Uterus (tissue), 4 donors: Measurements from ENCODE around the gene PRKN. TPM values are rescaled to one million over a fixed set of nuclear protein-coding genes. Genes with fewer than 3 reads are reported as not detected.

Experiments used
- DNase-seq, 2 donors: peaks; one replicate each; pipeline ENCODE4 v3.0.0-alpha.2; 2019 to 2020
- H3K27ac ChIP-seq, 2 donors: fragments of 200-600 bp; sonication (generic); 1 replicate in 1 of 2; 2 replicates in 1 of 2; pipeline ENCODE4 v1.5.1; 2016 to 2018
- H3K27me3 ChIP-seq, 2 donors: fragments of 200-600 bp; sonication (generic); one replicate each; pipeline ENCODE4 v1.5.1; 2018 to 2019; ENCODE audit warnings: control low read depth in 1 of 2
- H3K36me3 ChIP-seq, 2 donors: fragments of 200-600 bp; sonication (generic); one replicate each; pipeline ENCODE4 v1.5.1; 2019; ENCODE audit warnings: control low read depth in 1 of 2
- H3K4me1 ChIP-seq, 2 donors: fragments of 200-600 bp; sonication (generic); one replicate each; pipeline ENCODE4 v1.5.1; 2018 to 2019; ENCODE audit warnings: control low read depth in 1 of 2
- H3K4me3 ChIP-seq, 2 donors: fragments of 200-600 bp; sonication (generic); 1 replicate in 1 of 2; 2 replicates in 1 of 2; pipeline ENCODE4 v1.5.1; 2018 to 2019; ENCODE audit warnings: mild to moderate bottlenecking in 1 of 2
- H3K9me3 ChIP-seq, 2 donors: fragments of 200-600 bp; sonication (generic); one replicate each; pipeline ENCODE4 v1.5.1; 2019; ENCODE audit warnings: control low read depth in 1 of 2
- POLR2A ChIP-seq, 2 donors: fragments of 450-650 bp; IDR thresholded peaks; one replicate each; pipeline ENCODE4 v1.6.1; 2016; ENCODE audit warnings: antibody characterized with exemption in 2 of 2, mild to moderate bottlenecking in 1 of 2, moderate library complexity in 1 of 2
- intact Hi-C: fragments of 100-400 bp; cut with DNase I; formaldehyde crosslinking; loops from one replicate; pipeline ENCODE4 v1.15.1; 2023; ENCODE audit warnings: low total_unique reads
- total RNA-seq, 4 donors: library from RNA; depleted of rRNA in 3 of 4; stranded (reverse); fragments of >200 nt in 3 of 4; gene quantifications; one replicate each; pipeline versions ENCODE4 v1.1.0 to v1.2.4, GENCODE V29; 2014 to 2023
- TF ChIP-seq, protein P1 (sequence below), 4 experiments: fragments of 200-600 bp in 2 of 4; fragments of 450-650 bp in 2 of 4; sonication (generic) in 2 of 4; IDR thresholded peaks; one replicate each; pipeline ENCODE4 v1.5.1; 2016 to 2019; ENCODE audit warnings: antibody characterized with exemption in 4 of 4, mild to moderate bottlenecking in 2 of 4, moderate library complexity in 1 of 4
- donor health status: DM: yes; HTN: yes; CAD: no.

The PRKN gene
- total RNA-seq, 4 donors from 2014 or later: 10.2 to 21.3 (median 13.1) TPM

DNA sequence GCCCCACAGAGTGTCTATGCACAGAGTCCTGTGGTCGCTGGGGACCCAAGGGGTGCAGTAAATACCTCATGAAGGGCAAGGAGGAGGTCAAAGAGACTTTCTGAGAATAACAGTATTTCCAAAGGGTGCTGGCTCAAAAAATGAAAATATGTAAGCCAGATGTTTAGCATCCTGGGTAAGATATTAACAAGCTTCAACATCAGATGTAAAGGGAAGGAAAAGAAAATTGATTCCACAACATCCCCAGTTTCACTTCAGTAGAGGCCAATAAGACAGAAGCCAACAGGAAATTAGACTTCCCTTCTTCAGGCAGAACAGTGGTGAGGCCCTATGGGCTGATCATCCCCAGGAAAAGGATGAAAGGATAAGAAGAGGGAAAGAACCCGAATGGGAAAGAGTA lies 434.7 kb downstream of the PRKN start:
- intact Hi-C loops: no loop called here
- TF ChIP-seq POLR2A (IDR thresholded peaks at IDR 0.05): no peak
- TF ChIP-seq, protein P1, sequence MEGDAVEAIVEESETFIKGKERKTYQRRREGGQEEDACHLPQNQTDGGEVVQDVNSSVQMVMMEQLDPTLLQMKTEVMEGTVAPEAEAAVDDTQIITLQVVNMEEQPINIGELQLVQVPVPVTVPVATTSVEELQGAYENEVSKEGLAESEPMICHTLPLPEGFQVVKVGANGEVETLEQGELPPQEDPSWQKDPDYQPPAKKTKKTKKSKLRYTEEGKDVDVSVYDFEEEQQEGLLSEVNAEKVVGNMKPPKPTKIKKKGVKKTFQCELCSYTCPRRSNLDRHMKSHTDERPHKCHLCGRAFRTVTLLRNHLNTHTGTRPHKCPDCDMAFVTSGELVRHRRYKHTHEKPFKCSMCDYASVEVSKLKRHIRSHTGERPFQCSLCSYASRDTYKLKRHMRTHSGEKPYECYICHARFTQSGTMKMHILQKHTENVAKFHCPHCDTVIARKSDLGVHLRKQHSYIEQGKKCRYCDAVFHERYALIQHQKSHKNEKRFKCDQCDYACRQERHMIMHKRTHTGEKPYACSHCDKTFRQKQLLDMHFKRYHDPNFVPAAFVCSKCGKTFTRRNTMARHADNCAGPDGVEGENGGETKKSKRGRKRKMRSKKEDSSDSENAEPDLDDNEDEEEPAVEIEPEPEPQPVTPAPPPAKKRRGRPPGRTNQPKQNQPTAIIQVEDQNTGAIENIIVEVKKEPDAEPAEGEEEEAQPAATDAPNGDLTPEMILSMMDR (IDR thresholded peaks at IDR 0.05): no peak
- no peaks in the 10 kb centered on the region for H3K4me1 ChIP-seq
- H3K36me3 ChIP-seq: no peaks in the 10 kb centered on the region
- no peak overlapping the region for H3K4me3 ChIP-seq
- H3K27me3 ChIP-seq: no peaks in the 10 kb centered on the region
- H3K9me3 ChIP-seq: no peaks in the 10 kb centered on the region
- H3K27ac ChIP-seq: no peak overlapping the region
- DNase-seq: no peak

- no peak overlapping the region for H3K27ac ChIP-seq
- no peak for TF ChIP-seq POLR2A (IDR thresholded peaks at IDR 0.05)
- TF ChIP-seq, protein P1 (IDR thresholded peaks at IDR 0.05): no peak
- H3K4me3 ChIP-seq: no peak overlapping the region
- no peaks in the 10 kb centered on the region for H3K36me3 ChIP-seq
- intact Hi-C loops: no loop called here
- no peak for DNase-seq
- no peaks in the 10 kb centered on the region for H3K27me3 ChIP-seq
- H3K9me3 ChIP-seq: no peaks in the 10 kb centered on the region
- H3K4me1 ChIP-seq: no peaks in the 10 kb centered on the region
These were observed 436.6 kb downstream of the PRKN start for GRCh38 chr6:162290846-162291465.

DNA sequence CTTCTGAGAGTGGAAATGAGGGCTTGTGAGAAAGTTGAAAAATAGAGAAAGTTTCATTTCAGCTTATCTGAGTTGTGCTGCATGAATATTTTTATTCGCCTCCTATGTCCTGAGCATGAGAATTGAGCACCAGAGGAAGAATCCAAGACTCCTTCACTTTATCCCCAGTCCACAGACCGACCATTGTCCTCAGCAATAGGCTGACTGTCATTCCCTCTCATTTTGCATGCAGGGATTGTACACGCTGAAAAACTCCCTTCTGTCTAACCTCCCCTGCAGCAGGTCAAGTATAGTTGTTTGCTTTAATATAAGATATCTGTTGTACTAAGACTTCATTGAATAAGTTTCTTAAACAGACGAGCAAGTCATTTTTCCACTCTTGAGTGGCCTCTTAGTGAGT lies 437.6 kb downstream of the PRKN start:
- Histone ChIP-seq H3K4me3 (no peak overlapping the region), H3K36me3 (no peaks in the 10 kb centered on the region), H3K9me3 (no peaks in the 10 kb centered on the region), H3K27ac (no peak overlapping the region), H3K4me1 (no peaks in the 10 kb centered on the region), H3K27me3 (no peaks in the 10 kb centered on the region)
- no peak for DNase-seq
- intact Hi-C loops: no loop called here
- no peak for TF ChIP-seq POLR2A (IDR thresholded peaks at IDR 0.05)
- TF ChIP-seq, protein P1 (IDR thresholded peaks at IDR 0.05): no peak

DNA sequence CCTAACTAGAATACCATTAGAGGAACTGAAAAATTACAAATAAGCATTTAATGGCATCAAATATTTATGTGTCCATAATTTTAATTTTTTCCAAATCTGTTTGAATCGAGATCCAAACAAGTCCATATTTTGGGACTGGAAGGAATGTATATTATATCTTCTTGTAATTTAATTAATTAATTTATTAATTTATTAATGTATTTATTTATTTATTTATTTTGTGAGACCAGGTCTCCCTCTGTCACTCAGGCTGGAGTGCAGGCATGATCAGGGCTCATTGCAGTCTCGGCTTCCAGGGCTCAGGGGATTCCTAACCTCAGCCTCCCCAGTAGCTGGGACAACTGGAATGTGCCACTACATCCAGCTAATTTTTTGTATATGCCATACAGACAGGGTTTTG lies 453.6 kb downstream of the PRKN start:
- Histone ChIP-seq H3K9me3 (no peaks in the 10 kb centered on the region), H3K4me1 (no peaks in the 10 kb centered on the region), H3K4me3 (no peak overlapping the region), H3K27ac (no peak overlapping the region), H3K27me3 (no peaks in the 10 kb centered on the region), H3K36me3 (no peaks in the 10 kb centered on the region)
- intact Hi-C loops: no loop called here
- TF ChIP-seq, protein P1 (IDR thresholded peaks at IDR 0.05): no peak
- TF ChIP-seq POLR2A (IDR thresholded peaks at IDR 0.05): no peak
- no peak for DNase-seq

DNA sequence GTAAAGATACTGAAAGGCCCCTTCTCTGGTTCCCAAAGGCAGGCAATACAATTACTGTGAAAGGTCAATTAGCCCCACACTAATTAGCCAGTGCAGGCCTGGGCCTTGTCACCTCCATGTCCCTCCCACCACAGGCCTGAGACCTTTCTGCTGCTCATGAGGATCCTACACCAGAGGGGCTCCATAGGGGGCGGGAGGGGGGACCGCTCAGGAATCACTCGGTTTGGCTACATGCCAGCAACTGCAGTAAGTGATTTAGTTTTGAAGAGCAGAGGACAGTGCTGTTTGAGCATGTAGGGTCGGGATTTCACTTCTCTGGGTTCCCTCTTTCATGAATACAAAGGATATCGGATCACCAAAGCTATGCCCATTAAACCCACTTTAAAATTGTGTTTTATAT lies 455.6 kb downstream of the PRKN start:
- no peaks in the 10 kb centered on the region for H3K4me1 ChIP-seq
- no peak for DNase-seq
- no peaks in the 10 kb centered on the region for H3K36me3 ChIP-seq
- no peaks in the 10 kb centered on the region for H3K9me3 ChIP-seq
- no peak overlapping the region for H3K27ac ChIP-seq
- intact Hi-C loops: no loop called here
- H3K4me3 ChIP-seq: no peak overlapping the region
- no peaks in the 10 kb centered on the region for H3K27me3 ChIP-seq
- TF ChIP-seq, protein P1 (IDR thresholded peaks at IDR 0.05): no peak
- TF ChIP-seq POLR2A (IDR thresholded peaks at IDR 0.05): no peak
